Measurements from ENCODE around the gene RAB6A. TPM values are rescaled to one million over a fixed set of nuclear protein-coding genes. Genes with fewer than 3 reads are reported as not detected.
"Not testable (repeated sequence)": the region's sequence is repeated elsewhere in the genome, so short reads cannot be mapped to it uniquely, and the experiment has no call there.

RAB6A gene
- total RNA-seq, 1 donor from 2014 or later = 97.1 TPM

GRCh38 chr11:73743045-73743444 is 17.8 kb downstream of the RAB6A start:
- intact Hi-C loops (cut with DNase I) = no loop called here
- DNase-seq (ENCODE audit: missing footprints) = no peak
- no peak for ATAC-seq

DNA sequence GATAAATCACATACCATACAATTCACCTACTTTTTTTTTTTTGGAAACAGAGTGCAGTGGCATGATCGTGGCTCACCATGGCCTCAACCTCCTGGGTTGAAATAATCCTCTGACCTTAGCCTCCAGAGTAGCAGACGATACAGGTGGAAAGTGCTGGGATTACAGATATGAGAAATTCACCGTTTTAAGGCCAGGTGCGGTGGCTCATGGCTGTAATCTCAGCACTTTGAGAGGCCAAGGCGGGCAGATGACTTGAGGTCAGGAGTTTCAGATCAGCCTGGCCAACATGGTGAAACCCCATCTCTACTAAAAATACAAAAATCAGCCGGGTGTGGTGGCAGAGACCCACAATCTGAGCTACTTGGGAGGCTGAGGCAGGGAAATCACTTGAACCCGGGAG is 24.9 kb downstream of the RAB6A start:
- DNase-seq (ENCODE audit: missing footprints); intact Hi-C loops (cut with DNase I); ATAC-seq: not testable (repeated sequence)

DNA sequence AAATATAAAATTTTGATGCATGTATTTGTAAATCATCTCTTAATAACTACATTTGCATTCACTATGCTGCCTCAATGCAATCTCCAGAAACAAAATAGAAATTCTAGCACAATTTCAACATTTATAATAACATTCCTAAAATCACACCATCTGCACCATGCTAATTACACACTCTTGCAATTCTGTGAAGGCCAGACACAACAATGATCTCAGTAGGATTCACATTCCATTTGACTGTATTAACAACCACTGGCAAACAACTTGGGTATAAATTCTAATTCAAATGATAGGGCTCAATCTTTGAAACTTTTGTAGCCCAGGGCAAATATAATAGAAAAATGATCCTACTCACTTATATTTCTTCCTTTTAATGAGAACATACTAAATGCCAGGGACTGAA is 25.9 kb downstream of the RAB6A start:
- intact Hi-C loops (cut with DNase I) = no loop called here
- ATAC-seq (no peak), DNase-seq (ENCODE audit: missing footprints) (no peak)

DNA sequence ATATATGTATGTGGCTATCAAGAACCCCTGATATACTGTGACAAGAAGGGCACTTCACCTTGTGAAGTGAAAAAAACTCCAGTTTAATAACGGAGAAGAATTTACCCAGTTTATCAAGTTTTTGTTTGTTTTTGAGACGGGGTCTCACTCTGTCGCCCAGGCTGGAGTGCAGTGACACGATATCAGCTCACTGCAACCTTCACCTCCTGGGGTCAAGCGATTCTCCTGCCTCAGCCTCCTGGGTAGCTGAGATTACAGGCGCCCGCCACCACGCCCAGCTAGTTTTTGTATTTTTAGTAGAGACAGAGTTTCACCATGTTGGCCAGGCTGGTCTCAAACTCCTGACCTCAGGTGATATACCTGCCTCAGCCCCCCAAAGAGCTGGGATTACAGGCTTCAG is 26.9 kb downstream of the RAB6A start:
- intact Hi-C loops (cut with DNase I); ATAC-seq: not testable (repeated sequence)

DNA sequence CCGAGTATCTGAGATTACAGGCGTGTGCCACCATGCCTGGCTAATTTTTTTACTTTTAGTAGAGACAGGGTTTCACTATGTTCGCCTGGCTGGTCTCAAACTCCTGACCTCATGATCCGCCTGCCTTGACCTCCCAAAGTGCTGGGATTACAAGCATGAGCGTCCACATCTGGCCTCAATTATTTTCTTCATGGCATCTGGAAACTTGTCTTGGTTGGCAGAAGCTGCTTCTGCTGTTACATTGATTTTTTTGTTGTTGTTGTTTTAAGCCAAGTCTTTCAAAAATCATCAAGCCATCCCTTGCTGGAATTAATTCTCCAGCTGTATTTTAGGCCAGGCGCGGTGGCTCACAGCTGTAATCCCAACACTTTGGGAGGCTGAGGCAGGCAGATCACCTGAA is 27.9 kb downstream of the RAB6A start:
- intact Hi-C loops (cut with DNase I); ATAC-seq; DNase-seq (ENCODE audit: missing footprints): not testable (repeated sequence)

More for the DNA sequence above, 26.9 kb downstream of the RAB6A start:
- not testable (repeated sequence) for DNase-seq (ENCODE audit: missing footprints)

DNA sequence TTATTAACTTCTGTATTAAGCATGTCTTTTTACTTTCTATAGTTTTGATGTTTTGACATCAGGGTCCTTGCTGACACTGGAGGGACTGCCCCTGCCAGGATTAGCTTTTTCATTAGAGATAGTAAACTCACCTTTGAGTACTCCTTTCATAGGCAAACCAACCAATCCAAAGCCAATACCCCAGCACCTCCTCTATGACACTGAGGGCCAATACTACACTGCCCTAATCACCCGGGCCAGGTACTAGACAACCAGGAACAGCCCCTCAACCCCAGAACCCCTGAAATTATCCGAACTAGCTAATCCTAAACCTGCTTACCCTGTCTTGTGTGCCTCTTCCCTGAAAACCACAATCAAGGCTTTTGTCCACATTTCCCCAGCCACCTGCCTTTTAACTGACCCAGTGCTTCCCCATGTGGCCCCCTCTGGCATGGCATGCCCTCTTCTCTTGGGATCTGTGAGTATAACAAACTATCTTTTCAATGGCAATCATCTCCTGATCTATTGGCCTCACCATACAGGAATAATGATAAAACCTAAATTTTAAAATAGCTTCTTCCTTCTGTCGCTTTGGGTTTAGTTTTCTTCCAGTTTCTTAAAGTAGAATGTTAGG is 31.2 kb downstream of the RAB6A start:
- intact Hi-C loops (cut with DNase I) = no loop called here
- DNase-seq (ENCODE audit: missing footprints) (no peak), ATAC-seq (no peak)

DNA sequence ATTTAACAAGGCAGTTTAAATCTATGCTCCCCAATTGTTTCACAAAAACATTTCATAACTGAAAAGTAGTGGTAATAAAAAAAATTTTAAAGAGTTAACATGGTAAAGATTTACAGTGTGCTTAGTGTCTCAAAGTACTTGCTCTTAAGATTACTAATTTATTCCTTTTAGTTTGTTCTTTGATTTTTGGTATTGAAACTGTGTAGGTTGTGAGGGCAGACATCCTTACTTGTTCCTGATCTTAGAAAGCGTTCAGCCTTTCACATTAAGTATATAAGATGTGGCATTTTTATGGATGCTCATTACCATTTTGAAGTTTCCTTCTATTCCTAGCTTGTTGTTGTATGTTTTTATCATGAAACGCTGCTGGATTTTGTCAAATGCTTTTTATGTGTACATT is 32.9 kb downstream of the RAB6A start:
- ATAC-seq (no peak), DNase-seq (ENCODE audit: missing footprints) (no peak)
- intact Hi-C loops (cut with DNase I) = no loop called here

DNA sequence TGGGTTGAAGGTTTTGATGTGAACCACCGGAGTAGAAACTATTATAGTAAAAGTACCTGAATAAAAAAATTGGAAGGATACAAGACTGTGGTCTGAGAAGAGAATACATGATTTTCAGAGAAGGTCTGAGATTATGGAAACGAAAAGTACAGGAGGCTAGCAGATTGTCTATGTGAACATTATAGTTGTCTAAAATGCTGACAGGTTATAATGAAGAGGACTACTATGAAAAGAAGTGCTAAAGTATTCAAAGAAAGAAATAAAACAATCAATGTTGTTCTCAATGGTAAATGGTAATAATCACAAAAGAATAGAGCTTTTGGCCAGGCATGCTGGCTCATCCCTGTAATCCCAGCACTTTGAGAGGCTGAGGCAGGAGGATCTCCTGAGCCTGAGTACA is 34.0 kb downstream of the RAB6A start:
- no peak for DNase-seq (ENCODE audit: missing footprints)
- intact Hi-C loops (cut with DNase I) = no loop called here
- ATAC-seq = no peak

GRCh38 chr11:73717136-73717535 is 43.7 kb downstream of the RAB6A start:
- DNase-seq (ENCODE audit: missing footprints) (no peak), ATAC-seq (no peak)
- intact Hi-C loops (cut with DNase I) = no loop called here

- ATAC-seq (no peak), DNase-seq (ENCODE audit: missing footprints) (no peak)
- intact Hi-C loops (cut with DNase I) = no loop called here
Observed at GRCh38 chr11:73716153-73717056, 44.5 kb downstream of the RAB6A start.

DNA sequence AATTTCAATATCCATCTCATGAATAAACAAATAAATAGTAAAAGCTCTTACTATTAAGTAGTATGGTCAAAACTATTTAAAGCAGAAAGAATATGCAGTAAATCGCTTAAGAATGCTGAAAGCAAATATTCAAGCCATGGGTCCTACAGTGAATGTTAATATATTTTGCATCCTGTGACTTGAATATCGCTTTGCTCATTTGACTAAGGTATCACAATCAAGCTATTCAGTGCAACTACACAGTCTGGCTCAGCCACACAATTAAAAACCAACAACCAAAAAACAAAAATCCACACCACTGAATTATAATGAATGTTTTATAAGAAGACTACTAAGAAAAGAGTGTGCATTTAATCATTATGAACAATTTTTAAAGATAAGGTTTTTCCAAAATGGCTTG is 45.3 kb downstream of the RAB6A start:
- ATAC-seq (no peak), DNase-seq (ENCODE audit: missing footprints) (no peak)
- intact Hi-C loops (cut with DNase I) = no loop called here

DNA sequence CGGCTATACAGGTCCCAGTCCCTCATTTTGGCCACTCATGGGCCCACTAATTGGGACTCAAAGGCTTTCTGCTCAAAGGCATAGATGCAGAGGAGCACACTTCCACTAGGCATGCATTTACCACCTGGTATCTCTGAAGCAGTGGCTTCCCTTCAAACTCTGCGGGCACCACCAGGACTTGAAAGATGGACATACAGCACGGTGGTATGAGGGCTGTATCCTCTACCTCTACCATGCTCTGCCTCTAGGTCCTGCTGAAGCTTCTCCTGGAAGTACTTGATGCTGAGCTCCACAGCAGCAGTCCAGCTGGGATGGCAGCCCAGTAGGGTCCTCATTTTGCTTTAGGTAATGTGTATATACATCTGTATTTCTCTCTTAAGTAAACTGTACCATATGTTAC is 49.9 kb downstream of the RAB6A start:
- intact Hi-C loops (cut with DNase I) = no loop called here
- ATAC-seq (no peak), DNase-seq (ENCODE audit: missing footprints) (no peak)

DNA sequence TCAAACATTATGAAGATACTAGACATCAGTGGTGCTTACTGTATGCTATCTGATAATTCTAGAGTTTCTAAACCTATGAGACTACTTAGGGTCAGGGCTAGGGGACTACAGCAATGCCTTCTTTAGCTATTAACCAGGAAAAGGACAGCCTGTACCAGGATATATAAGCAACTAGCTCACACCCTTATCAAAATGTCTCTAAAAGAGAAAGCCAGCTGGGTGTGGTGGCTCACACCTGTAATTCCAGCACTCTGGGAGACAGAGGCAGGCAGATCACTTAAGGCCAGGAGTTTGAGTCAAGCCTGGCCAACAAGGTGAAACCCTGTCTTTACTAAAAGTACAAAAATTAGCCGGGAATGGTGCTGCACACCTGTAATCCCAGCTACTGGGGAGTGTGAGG is 55.8 kb downstream of the RAB6A start:
- DNase-seq (ENCODE audit: missing footprints) = no peak
- no peak for ATAC-seq
- intact Hi-C loops (cut with DNase I) = no loop called here

DNA sequence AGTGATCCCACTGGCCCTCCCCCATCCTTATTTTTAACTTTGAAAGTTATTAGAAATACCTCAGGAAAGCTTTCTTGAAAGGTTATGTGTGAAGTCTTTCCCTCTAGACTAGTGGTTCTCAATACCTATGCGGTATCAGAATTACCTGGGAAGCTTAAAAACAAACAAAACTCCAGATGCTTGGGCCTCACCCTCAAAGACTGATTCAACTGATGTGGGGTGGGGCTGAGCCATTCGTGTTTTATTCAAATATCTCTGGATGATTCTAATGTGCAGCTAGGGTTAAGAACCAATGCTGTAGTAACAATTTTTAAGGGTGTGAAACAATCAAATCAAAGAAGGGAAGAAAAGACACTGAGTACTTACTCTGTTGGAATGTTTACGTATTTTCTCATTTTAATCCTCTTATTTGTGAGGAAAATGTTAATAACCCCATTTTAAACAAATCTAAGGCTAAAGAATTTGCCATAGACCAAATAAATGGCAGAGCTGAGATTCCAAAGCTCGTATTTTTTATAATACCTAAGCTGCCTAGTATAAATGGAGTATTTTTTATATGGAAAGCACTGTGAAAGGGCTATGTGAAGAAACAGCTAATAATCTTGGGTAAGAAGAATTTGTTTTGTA is 66.9 kb downstream of the RAB6A start:
- no peak for ATAC-seq
- intact Hi-C loops (cut with DNase I) = no loop called here

GRCh38 chr11:73680687-73681086 is 80.2 kb downstream of the RAB6A start:
- ATAC-seq (no peak), DNase-seq (ENCODE audit: missing footprints) (no peak)
- intact Hi-C loops (cut with DNase I) = no loop called here

More for the DNA sequence above, 66.9 kb downstream of the RAB6A start:
- DNase-seq (ENCODE audit: missing footprints) = no peak

DNA sequence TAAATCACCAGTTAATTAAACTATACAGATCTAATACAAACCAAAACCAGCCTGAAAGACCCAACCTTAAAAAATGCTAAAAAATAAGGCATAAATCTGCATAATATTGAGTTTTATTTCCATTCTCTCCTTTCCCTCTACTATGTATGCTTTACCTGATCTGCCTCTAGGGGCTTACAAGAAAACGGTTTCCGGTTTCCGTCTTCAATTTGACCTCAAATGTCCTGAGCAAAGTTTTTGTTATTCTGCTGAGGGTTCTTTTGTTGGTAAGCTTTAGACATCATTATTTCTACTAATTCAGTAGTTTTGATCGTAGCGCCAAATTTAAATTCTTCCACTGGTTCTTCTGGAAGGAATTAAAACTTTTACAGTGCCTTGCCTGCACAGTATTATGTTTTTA is 84.3 kb downstream of the RAB6A start:
- intact Hi-C loops (cut with DNase I) = not testable (repeated sequence)

GRCh38 chr11:73671701-73672100 is 89.2 kb downstream of the RAB6A start:
- no peak for DNase-seq (ENCODE audit: missing footprints)
- intact Hi-C loops (cut with DNase I) = no loop called here
- peak; percentile 88 for ATAC-seq

More for the DNA sequence above, 84.3 kb downstream of the RAB6A start:
- DNase-seq (ENCODE audit: missing footprints); ATAC-seq: not testable (repeated sequence)

DNA sequence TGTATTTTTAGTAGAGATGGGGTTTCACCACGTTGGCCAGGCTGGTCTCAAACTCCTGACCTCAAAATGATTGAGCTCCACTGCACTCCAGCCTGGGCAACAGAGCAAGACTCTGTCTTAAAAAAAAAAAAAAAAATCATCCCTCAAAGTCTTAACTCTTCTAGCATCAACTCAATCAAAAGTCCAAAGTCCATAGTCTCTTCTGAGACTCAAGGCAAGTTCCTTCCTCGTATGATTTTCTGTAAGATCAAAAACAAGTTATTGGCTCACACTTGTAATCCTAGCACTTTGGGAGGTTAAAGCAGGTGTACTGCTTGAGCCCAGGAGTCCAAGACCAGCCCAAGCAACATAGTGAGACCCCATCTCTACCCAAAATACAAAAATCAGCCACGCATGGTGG is 90.1 kb downstream of the RAB6A start:
- intact Hi-C loops (cut with DNase I) = no loop called here
- ATAC-seq = no peak

GRCh38 chr11:73667891-73668290 is 93.0 kb downstream of the RAB6A start:
- intact Hi-C loops (cut with DNase I) = no loop called here
- no peak for ATAC-seq

More for the DNA sequence above, 90.1 kb downstream of the RAB6A start:
- no peak for DNase-seq (ENCODE audit: missing footprints)

DNA sequence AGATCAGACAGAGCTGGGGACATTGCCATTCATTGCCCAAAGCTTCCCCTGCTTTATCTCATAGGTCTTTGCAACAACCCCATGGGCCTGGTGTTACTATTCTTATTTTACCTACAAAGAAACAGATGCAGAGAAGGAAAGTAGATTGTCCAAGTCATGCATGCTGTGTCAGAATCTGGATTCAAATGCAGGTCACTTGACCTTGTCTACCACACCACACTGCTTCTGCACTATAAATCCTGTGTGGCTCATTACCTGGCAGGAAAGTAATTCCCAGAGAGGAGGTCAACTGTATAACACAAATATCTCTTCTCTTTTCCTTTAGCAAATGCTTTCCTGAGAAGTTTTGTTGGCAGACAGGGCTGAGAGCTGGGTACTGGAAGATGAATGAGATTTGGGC is 96.0 kb downstream of the RAB6A start:
- intact Hi-C loops (cut with DNase I) = loop anchor here (5.0 kb wide), 1 partner anchor 313 kb away; no protein-coding TSS in a partner anchor
- DNase-seq (ENCODE audit: missing footprints) = no peak
- no peak for ATAC-seq

More at GRCh38 chr11:73667891-73668290, 93.0 kb downstream of the RAB6A start:
- DNase-seq (ENCODE audit: missing footprints) = no peak
